ENCODE measurements around the gene NHERF1. TPM values are rescaled to one million over a fixed set of nuclear protein-coding genes. Genes with fewer than 3 reads are reported as not detected.

The NHERF1 gene
- total and polyA plus RNA-seq, 2 of the 13 experiments (the other 11 are each of a cell fraction or from before 2014, with no cell fraction given), result 169 to 269 TPM

GRCh38 chr17:74737299-74738050, 11.0 kb upstream of the NHERF1 start (continued):
- TF ChIP-seq EZH2 (conservative IDR thresholded peaks at IDR 0.05; ENCODE audit: low read depth, low read length) (no peak), RFXANK (CRISPR knock-in tag; IDR thresholded peaks at IDR 0.05) (no peak), MTF1 (CRISPR knock-in tag; IDR thresholded peaks at IDR 0.05) (no peak), TCF12 (IDR thresholded peaks at IDR 0.05) (no peak), TCF12 (CRISPR knock-in tag; IDR thresholded peaks at IDR 0.05) (no peak), MXI1 (IDR thresholded peaks at IDR 0.05; ENCODE audit: borderline replicate concordance, low read depth, low read length) (no peak), MNT (IDR thresholded peaks at IDR 0.05) (no peak), HNF4A (CRISPR knock-in tag; IDR thresholded peaks at IDR 0.05) (no peak), HDAC2 (CRISPR knock-in tag; IDR thresholded peaks at IDR 0.05) (no peak), CHD2 (IDR thresholded peaks at IDR 0.05; ENCODE audit: low read depth, low read length) (peak; percentile 24; the same call in 1 of the 2 replicates), SCMH1 (CRISPR knock-in tag; IDR thresholded peaks at IDR 0.05; ENCODE audit: borderline replicate concordance) (no peak), THRA (CRISPR knock-in tag; IDR thresholded peaks at IDR 0.05; ENCODE audit: borderline replicate concordance) (no peak), FOXA3 (CRISPR knock-in tag; IDR thresholded peaks at IDR 0.05) (no peak)
- TF ChIP-seq, protein P1, sequence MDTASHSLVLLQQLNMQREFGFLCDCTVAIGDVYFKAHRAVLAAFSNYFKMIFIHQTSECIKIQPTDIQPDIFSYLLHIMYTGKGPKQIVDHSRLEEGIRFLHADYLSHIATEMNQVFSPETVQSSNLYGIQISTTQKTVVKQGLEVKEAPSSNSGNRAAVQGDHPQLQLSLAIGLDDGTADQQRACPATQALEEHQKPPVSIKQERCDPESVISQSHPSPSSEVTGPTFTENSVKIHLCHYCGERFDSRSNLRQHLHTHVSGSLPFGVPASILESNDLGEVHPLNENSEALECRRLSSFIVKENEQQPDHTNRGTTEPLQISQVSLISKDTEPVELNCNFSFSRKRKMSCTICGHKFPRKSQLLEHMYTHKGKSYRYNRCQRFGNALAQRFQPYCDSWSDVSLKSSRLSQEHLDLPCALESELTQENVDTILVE (CRISPR knock-in tag; IDR thresholded peaks at IDR 0.05), result no peak
- TF ChIP-seq, protein P2, sequence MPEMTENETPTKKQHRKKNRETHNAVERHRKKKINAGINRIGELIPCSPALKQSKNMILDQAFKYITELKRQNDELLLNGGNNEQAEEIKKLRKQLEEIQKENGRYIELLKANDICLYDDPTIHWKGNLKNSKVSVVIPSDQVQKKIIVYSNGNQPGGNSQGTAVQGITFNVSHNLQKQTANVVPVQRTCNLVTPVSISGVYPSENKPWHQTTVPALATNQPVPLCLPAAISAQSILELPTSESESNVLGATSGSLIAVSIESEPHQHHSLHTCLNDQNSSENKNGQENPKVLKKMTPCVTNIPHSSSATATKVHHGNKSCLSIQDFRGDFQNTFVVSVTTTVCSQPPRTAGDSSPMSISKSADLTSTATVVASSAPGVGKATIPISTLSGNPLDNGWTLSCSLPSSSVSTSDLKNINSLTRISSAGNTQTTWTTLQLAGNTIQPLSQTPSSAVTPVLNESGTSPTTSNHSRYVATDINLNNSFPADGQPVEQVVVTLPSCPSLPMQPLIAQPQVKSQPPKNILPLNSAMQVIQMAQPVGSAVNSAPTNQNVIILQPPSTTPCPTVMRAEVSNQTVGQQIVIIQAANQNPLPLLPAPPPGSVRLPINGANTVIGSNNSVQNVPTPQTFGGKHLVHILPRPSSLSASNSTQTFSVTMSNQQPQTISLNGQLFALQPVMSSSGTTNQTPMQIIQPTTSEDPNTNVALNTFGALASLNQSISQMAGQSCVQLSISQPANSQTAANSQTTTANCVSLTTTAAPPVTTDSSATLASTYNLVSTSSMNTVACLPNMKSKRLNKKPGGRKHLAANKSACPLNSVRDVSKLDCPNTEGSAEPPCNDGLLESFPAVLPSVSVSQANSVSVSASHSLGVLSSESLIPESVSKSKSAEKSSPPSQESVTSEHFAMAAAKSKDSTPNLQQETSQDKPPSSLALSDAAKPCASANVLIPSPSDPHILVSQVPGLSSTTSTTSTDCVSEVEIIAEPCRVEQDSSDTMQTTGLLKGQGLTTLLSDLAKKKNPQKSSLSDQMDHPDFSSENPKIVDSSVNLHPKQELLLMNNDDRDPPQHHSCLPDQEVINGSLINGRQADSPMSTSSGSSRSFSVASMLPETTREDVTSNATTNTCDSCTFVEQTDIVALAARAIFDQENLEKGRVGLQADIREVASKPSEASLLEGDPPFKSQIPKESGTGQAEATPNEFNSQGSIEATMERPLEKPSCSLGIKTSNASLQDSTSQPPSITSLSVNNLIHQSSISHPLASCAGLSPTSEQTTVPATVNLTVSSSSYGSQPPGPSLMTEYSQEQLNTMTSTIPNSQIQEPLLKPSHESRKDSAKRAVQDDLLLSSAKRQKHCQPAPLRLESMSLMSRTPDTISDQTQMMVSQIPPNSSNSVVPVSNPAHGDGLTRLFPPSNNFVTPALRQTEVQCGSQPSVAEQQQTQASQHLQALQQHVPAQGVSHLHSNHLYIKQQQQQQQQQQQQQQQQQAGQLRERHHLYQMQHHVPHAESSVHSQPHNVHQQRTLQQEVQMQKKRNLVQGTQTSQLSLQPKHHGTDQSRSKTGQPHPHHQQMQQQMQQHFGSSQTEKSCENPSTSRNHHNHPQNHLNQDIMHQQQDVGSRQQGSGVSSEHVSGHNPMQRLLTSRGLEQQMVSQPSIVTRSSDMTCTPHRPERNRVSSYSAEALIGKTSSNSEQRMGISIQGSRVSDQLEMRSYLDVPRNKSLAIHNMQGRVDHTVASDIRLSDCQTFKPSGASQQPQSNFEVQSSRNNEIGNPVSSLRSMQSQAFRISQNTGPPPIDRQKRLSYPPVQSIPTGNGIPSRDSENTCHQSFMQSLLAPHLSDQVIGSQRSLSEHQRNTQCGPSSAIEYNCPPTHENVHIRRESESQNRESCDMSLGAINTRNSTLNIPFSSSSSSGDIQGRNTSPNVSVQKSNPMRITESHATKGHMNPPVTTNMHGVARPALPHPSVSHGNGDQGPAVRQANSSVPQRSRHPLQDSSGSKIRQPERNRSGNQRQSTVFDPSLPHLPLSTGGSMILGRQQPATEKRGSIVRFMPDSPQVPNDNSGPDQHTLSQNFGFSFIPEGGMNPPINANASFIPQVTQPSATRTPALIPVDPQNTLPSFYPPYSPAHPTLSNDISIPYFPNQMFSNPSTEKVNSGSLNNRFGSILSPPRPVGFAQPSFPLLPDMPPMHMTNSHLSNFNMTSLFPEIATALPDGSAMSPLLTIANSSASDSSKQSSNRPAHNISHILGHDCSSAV (CRISPR knock-in tag; IDR thresholded peaks at IDR 0.05; ENCODE audit: borderline replicate concordance), result no peak
- TF ChIP-seq, protein P3, sequence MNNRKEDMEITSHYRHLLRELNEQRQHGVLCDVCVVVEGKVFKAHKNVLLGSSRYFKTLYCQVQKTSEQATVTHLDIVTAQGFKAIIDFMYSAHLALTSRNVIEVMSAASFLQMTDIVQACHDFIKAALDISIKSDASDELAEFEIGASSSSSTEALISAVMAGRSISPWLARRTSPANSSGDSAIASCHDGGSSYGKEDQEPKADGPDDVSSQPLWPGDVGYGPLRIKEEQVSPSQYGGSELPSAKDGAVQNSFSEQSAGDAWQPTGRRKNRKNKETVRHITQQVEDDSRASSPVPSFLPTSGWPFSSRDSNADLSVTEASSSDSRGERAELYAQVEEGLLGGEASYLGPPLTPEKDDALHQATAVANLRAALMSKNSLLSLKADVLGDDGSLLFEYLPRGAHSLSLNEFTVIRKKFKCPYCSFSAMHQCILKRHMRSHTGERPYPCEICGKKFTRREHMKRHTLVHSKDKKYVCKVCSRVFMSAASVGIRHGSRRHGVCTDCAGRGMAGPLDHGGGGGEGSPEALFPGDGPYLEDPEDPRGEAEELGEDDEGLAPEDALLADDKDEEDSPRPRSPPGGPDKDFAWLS (CRISPR knock-in tag; IDR thresholded peaks at IDR 0.05; ENCODE audit: borderline replicate concordance), result 0 out of 2 replicates have a peak, but pooled peaks have one; percentile 8
